ENCODE data around the gene DHX40. TPM values are rescaled to one million over a fixed set of nuclear protein-coding genes. Genes with fewer than 3 reads are reported as not detected.

DHX40 gene
- total and polyA plus RNA-seq, 2 donors (not counting 1 experiment from before 2014, with no cell fraction given): 41.9 to 58.6 TPM

- peak overlapping the region; percentile 89 to 99 (median 97) for H3K4me3 ChIP-seq (replicated peaks in 1 of 4; ENCODE audit: control extremely low read depth in 1 of 4, insufficient read depth in 1 of 4, low read depth in 3 of 4, low read length in 4 of 4)
- peaks cover 48% of the 10 kb centered on the region for H3K79me2 ChIP-seq (ENCODE audit: control insufficient read depth, insufficient read depth, low read length)
- peak overlapping the region; percentile 91 for H3K4me2 ChIP-seq (ENCODE audit: extremely low read depth, insufficient read depth, low read length)
- TF ChIP-seq EZH2 (IDR thresholded peaks at IDR 0.05; ENCODE audit: low read length, missing control alignments) (no peak), CTCF (conservative IDR thresholded peaks at IDR 0.05 in 1 of 2, IDR thresholded peaks at IDR 0.05 in 1 of 2; ENCODE audit: low read depth in 1 of 2, low read length in 2 of 2) (no peak)
- peaks cover 5% of the 10 kb centered on the region for H3K4me1 ChIP-seq (ENCODE audit: control insufficient read depth, extremely low read depth, insufficient read depth, low read length)
- H3K27ac ChIP-seq (ENCODE audit: insufficient read depth, low read length): peak overlapping the region; percentile 94
- DNase-seq (ENCODE audit: low read depth in 2 of 2): no peak
- H3K36me3 ChIP-seq (ENCODE audit: control insufficient read depth, insufficient read depth, low read length): no peaks in the 10 kb centered on the region
- no peaks in the 10 kb centered on the region for H3K9me3 ChIP-seq (ENCODE audit: control insufficient read depth, insufficient read depth, low read depth, low read length)
- H3K9ac ChIP-seq (ENCODE audit: insufficient read depth, low read length): peak overlapping the region; percentile 86
- no peak overlapping the region for H2AFZ ChIP-seq (ENCODE audit: low read length)
- H4K20me1 ChIP-seq (ENCODE audit: control insufficient read depth, extremely low read depth, insufficient read depth, low read length): peaks cover 8% of the 10 kb centered on the region
- no peaks in the 10 kb centered on the region for H3K27me3 ChIP-seq (ENCODE audit: control insufficient read depth, insufficient read depth, low read length)
These were observed 53.6 kb downstream of the DHX40 start for GRCh38 chr17:59619035-59619297.

GRCh38 chr17:59619298-59620063 is 54.1 kb downstream of the DHX40 start, which contains the start of gene CLTC:
Gene CLTC, plus strand, starts transcription at chr17:59619895. Its CDS starts 237 bp downstream, at chr17:59620132.
- Histone ChIP-seq H3K4me1 (ENCODE audit: control insufficient read depth, extremely low read depth, insufficient read depth, low read length) (peaks cover 5% of the 10 kb centered on the region), H3K27me3 (ENCODE audit: control insufficient read depth, insufficient read depth, low read length) (no peaks in the 10 kb centered on the region), H4K20me1 (ENCODE audit: control insufficient read depth, extremely low read depth, insufficient read depth, low read length) (peaks cover 8% of the 10 kb centered on the region), H3K9ac (ENCODE audit: insufficient read depth, low read length) (peak within 1 kb of the TSS; percentile 86), H3K27ac (ENCODE audit: insufficient read depth, low read length) (peak within 1 kb of the TSS; percentile 94), H3K36me3 (ENCODE audit: control insufficient read depth, insufficient read depth, low read length) (no peaks in the 10 kb centered on the region), H3K4me3 (replicated peaks in 1 of 4; ENCODE audit: control extremely low read depth in 1 of 4, insufficient read depth in 1 of 4, low read depth in 3 of 4, low read length in 4 of 4) (peak within 1 kb of the TSS; percentile 89 to 99 (median 97)), H3K9me3 (ENCODE audit: control insufficient read depth, insufficient read depth, low read depth, low read length) (no peaks in the 10 kb centered on the region), H3K79me2 (ENCODE audit: control insufficient read depth, insufficient read depth, low read length) (peaks cover 53% of the 10 kb centered on the region), H3K4me2 (ENCODE audit: extremely low read depth, insufficient read depth, low read length) (peak within 1 kb of the TSS; percentile 91), H2AFZ (ENCODE audit: low read length) (peak within 1 kb of the TSS; percentile 1)
- DNase-seq (ENCODE audit: low read depth in 2 of 2): peak; percentile 99
- TF ChIP-seq CTCF (conservative IDR thresholded peaks at IDR 0.05 in 1 of 2, IDR thresholded peaks at IDR 0.05 in 1 of 2; ENCODE audit: low read depth in 1 of 2, low read length in 2 of 2) (no peak), EZH2 (IDR thresholded peaks at IDR 0.05; ENCODE audit: low read length, missing control alignments) (no peak)

- H3K4me3 ChIP-seq (replicated peaks in 1 of 4; ENCODE audit: control extremely low read depth in 1 of 4, insufficient read depth in 1 of 4, low read depth in 3 of 4, low read length in 4 of 4): peak overlapping the region; percentile 89 to 99 (median 97)
- H4K20me1 ChIP-seq (ENCODE audit: control insufficient read depth, extremely low read depth, insufficient read depth, low read length): peaks cover 8% of the 10 kb centered on the region
- no peak for TF ChIP-seq EZH2 (IDR thresholded peaks at IDR 0.05; ENCODE audit: low read length, missing control alignments)
- TF ChIP-seq CTCF (conservative IDR thresholded peaks at IDR 0.05 in 1 of 2, IDR thresholded peaks at IDR 0.05 in 1 of 2; ENCODE audit: low read depth in 1 of 2, low read length in 2 of 2): no peak
- H3K9me3 ChIP-seq (ENCODE audit: control insufficient read depth, insufficient read depth, low read depth, low read length): no peaks in the 10 kb centered on the region
- H3K9ac ChIP-seq (ENCODE audit: insufficient read depth, low read length): peak overlapping the region; percentile 86
- H3K79me2 ChIP-seq (ENCODE audit: control insufficient read depth, insufficient read depth, low read length): peaks cover 58% of the 10 kb centered on the region
- no peaks in the 10 kb centered on the region for H3K27me3 ChIP-seq (ENCODE audit: control insufficient read depth, insufficient read depth, low read length)
- no peak overlapping the region for H3K4me2 ChIP-seq (ENCODE audit: extremely low read depth, insufficient read depth, low read length)
- peaks cover 5% of the 10 kb centered on the region for H3K4me1 ChIP-seq (ENCODE audit: control insufficient read depth, extremely low read depth, insufficient read depth, low read length)
- no peak overlapping the region for H2AFZ ChIP-seq (ENCODE audit: low read length)
- DNase-seq (ENCODE audit: low read depth in 2 of 2): no peak
- H3K36me3 ChIP-seq (ENCODE audit: control insufficient read depth, insufficient read depth, low read length): no peaks in the 10 kb centered on the region
- H3K27ac ChIP-seq (ENCODE audit: insufficient read depth, low read length): peak overlapping the region; percentile 94
These were observed 54.6 kb downstream of the DHX40 start for GRCh38 chr17:59620064-59620359.
